Measurements from ENCODE around the gene DLX5.

The DLX5 gene

DNA sequence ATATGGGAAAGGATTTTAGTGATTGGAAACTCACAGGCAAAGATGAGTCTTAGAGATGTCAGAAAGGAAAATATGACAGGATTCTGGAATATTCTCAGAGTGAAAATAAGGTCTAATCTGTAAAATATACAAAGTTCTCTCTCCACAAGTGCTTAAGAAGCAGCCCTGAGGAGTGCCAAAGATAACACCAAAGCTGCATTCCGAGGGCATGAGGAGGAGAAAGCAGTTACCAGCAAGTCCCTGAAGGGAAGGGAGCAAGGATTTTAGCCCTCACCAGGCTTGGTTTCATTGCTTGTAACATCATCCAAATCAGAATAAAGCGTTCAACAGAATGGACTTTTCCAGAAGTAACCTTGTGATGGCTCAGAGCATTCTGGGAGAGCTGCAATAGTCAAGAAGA, 50.6 kb downstream of the DLX5 start:
- ATAC-seq (ENCODE audit: low read depth): no peak
- no peak for DNase-seq (ENCODE audit: low spot score in 2 of 2)
- Mint-ChIP-seq H3K4me1 (no peaks in the 10 kb centered on the region), H3K27me3 (peaks cover 10% of the 10 kb centered on the region), H3K27ac (no peak overlapping the region), H3K36me3 (no peaks in the 10 kb centered on the region), H3K9me3 (peaks cover 1% of the 10 kb centered on the region), H3K4me3 (no peak overlapping the region)

DNA sequence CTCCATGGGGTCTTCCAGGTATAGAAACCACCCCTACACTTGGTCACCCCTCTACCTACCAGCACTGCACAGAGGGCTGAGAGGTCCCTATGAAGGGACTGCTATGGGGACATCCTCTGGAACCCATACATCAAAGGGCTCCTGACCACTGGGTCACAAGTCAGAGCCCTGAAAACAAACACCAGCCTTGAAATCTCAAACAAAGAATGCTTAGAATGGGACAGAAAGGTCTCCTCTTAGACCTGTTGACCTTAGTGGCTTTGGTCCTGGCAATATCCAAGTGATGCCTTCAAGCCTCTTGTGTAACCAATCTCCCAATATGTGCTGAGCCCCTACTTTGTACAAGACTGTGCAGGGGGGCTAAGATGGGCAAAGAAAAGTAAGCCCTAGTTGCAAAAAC, 53.9 kb downstream of the DLX5 start:
- DNase-seq (ENCODE audit: low spot score in 2 of 2) (no peak), ATAC-seq (ENCODE audit: low read depth) (no peak)
- Mint-ChIP-seq H3K36me3 (no peaks in the 10 kb centered on the region), H3K27ac (no peak overlapping the region), H3K9me3 (peaks cover 1% of the 10 kb centered on the region), H3K4me1 (no peaks in the 10 kb centered on the region), H3K27me3 (peaks cover 9% of the 10 kb centered on the region), H3K4me3 (no peak overlapping the region)
